Ovary (tissue), 9 donors: ENCODE results near the gene ARMH3. TPM values are rescaled to one million over a fixed set of nuclear protein-coding genes. Genes with fewer than 3 reads are reported as not detected.
A peak's percentile ranks its signal among the peaks of the same experiment; 100 is the strongest.

Experiments used
- DNase-seq, 5 donors: peaks; one replicate each; pipeline ENCODE4 v3.0.0-alpha.2; 2019 to 2020
- H3K27ac ChIP-seq, 2 donors: fragments of 200-600 bp; one replicate each; pipeline versions ENCODE4 v1.5.1 to v1.8.0; 2019 to 2022
- H3K27me3 ChIP-seq: fragments of 200-600 bp; one replicate; pipeline ENCODE4 v1.8.0; 2022
- H3K36me3 ChIP-seq: fragments of 200-600 bp; sonication (generic); one replicate; pipeline ENCODE4 v1.5.1; 2019
- H3K4me1 ChIP-seq: one replicate; pipeline ENCODE4 v1.8.1; 2013; ENCODE audit warnings: mild to moderate bottlenecking, moderate library complexity; ENCODE audit not compliant: insufficient read depth
- H3K4me3 ChIP-seq: fragments of 200-600 bp; sonication (generic); one replicate; pipeline ENCODE4 v1.5.1; 2017
- H3K9me3 ChIP-seq, 2 donors: fragments of 200-600 bp in 1 of 2; sonication (generic) in 1 of 2; one replicate each; pipeline versions ENCODE4 v1.5.1 to v1.8.1; 2013 to 2019; ENCODE audit warnings: mild to moderate bottlenecking in 1 of 2, moderate library complexity in 1 of 2
- EP300 ChIP-seq: sonication (generic); formaldehyde crosslinking; IDR thresholded peaks from one replicate; pipeline ENCODE4 v1.6.1; 2017; ENCODE audit warnings: antibody characterized with exemption
- POLR2A ChIP-seq: fragments of 450-650 bp; IDR thresholded peaks from one replicate; pipeline ENCODE4 v1.6.1; 2017; ENCODE audit warnings: antibody characterized with exemption, mild to moderate bottlenecking, moderate library complexity
- WGBS, 3 donors: extraction: QIAGEN DNeasy Blood & Tissue Kit in 1 of 3; methylation state at CpG; one replicate each; pipeline versions ENCODE4 v1.1.5 to v1.1.7; 2013 to 2017; 5-methylcytosine and 5-hydroxymethylcytosine counted together
- intact Hi-C, 4 donors: fragments of 100-400 bp; cut with DNase I; formaldehyde crosslinking; loops; one replicate each; pipeline versions ENCODE4 v1.11.0 to v1.15.1; 2022 to 2023
- polyA plus RNA-seq, 2 donors: library from polyadenylated mRNA; stranded (reverse); fragments of 200-250 nt in 1 of 2; fragments of 350-450 nt in 1 of 2; fragmentation: Illumina TruSeq in 1 of 2; extraction: RNeasy Lipid Tissue Mini Kit (QIAGEN cat#74804) in 1 of 2; gene quantifications; one replicate each; pipeline ENCODE4 v1.2.3, GENCODE V29; 2013 to 2014
- total RNA-seq, 7 donors: library from RNA; depleted of rRNA in 2 of 7; stranded (reverse); fragments of >200 nt in 2 of 7; fragmentation: NEBNext Ultra II Directional in 3 of 7; extraction: Animal tissue kit (Norgen Biotek cat#: 25700) in 3 of 7; gene quantifications; one replicate each; pipeline versions ENCODE4 v1.1.0 to v1.2.4, GENCODE V29; 2016 to 2023
- TF ChIP-seq, protein P1 (sequence below), 3 donors: fragments of 450-650 bp in 2 of 3; fragments of 200-600 bp in 1 of 3; IDR thresholded peaks; one replicate each; pipeline versions ENCODE4 v1.5.1 to v1.8.0; 2016 to 2022; ENCODE audit warnings: antibody characterized with exemption in 3 of 3, mild to moderate bottlenecking in 1 of 3
- donor health status: DM: no; HTN: no; CAD: no; lungs with moderate emphysema.
- donor health status: DM: no; HTN: no; CAD: no.
- donor health status: Bipolar disorder and iron deficiency.
- donor health status: DM: yes; HTN: yes; CAD: no.
- donor health status: DM: no; HTN: no; CAD: no.
- donor health status: DM: yes; HTN: yes; CAD: no.

The ARMH3 gene
- total and polyA plus RNA-seq, 9 donors, result 9.1 to 24.2 (median 18.1) TPM

GRCh38 chr10:102072673-102073527 lies 16.9 kb upstream of the ARMH3 start:
- no peaks in the 10 kb centered on the region for H3K9me3 ChIP-seq
- no peak overlapping the region for H3K27ac ChIP-seq
- no peak overlapping the region for H3K4me3 ChIP-seq
- no peaks in the 10 kb centered on the region for H3K4me1 ChIP-seq
- no peaks in the 10 kb centered on the region for H3K27me3 ChIP-seq
- TF ChIP-seq EP300 (no peak), POLR2A (no peak)
- TF ChIP-seq, protein P1, sequence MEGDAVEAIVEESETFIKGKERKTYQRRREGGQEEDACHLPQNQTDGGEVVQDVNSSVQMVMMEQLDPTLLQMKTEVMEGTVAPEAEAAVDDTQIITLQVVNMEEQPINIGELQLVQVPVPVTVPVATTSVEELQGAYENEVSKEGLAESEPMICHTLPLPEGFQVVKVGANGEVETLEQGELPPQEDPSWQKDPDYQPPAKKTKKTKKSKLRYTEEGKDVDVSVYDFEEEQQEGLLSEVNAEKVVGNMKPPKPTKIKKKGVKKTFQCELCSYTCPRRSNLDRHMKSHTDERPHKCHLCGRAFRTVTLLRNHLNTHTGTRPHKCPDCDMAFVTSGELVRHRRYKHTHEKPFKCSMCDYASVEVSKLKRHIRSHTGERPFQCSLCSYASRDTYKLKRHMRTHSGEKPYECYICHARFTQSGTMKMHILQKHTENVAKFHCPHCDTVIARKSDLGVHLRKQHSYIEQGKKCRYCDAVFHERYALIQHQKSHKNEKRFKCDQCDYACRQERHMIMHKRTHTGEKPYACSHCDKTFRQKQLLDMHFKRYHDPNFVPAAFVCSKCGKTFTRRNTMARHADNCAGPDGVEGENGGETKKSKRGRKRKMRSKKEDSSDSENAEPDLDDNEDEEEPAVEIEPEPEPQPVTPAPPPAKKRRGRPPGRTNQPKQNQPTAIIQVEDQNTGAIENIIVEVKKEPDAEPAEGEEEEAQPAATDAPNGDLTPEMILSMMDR (IDR thresholded peaks at IDR 0.05), result peak; percentile 74 to 76 (median 74)
- DNase-seq, result peak; percentile 65 to 84 (median 80)
- WGBS, 3 donors, result 81 to 91% (median 81%) methylated on average over 4 of the region's 4 CpGs
- intact Hi-C loops, result loop anchor here in 1 of 4 donors (5.0 kb wide), 1 partner anchor 34 kb away; no protein-coding TSS in a partner anchor
- H3K36me3 ChIP-seq, result no peaks in the 10 kb centered on the region

- intact Hi-C loops, result loop anchor here in 2 of 4 donors (5.0 to 10.0 kb wide), 2 partner anchors 46 to 48 kb away; no protein-coding TSS in a partner anchor
- no peaks in the 10 kb centered on the region for H3K9me3 ChIP-seq
Measured at GRCh38 chr10:102069071-102069470, 13.1 kb upstream of the ARMH3 start.

DNA sequence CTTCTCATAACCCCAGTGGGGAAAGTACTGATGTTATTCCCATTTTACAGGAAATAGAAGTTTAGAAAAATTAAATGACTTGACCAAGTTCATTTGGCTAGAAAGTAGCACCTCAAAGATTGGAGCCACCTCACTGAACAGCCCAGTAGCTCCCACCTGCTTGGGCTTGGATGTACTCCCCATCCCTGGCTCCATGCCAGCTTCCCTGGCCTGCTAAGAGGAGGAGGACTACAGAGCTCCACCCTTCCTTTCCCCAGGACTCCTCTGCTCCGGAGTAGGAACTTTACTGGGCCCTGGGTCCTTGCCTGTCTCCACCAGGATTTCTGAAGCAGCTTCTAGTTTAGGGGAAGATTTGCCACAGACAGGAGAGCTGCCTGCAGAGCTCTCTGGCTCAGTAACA lies 12.2 kb upstream of the ARMH3 start:
- intact Hi-C loops, result loop anchor here in 2 of 4 donors (5.0 to 10.0 kb wide), 2 partner anchors 47 to 49 kb away; no protein-coding TSS in a partner anchor
- Histone ChIP-seq H3K27me3 (no peaks in the 10 kb centered on the region), H3K4me3 (no peak overlapping the region), H3K4me1 (peaks cover 7% of the 10 kb centered on the region), H3K9me3 (no peaks in the 10 kb centered on the region), H3K36me3 (no peaks in the 10 kb centered on the region), H3K27ac (no peak overlapping the region)
- WGBS, 3 donors, result 0 to 18% (median 16%) methylated on average over 1 of the region's 1 CpG
- DNase-seq, result peak; percentile 43 to 64 (median 52)
- TF ChIP-seq, protein P1 (IDR thresholded peaks at IDR 0.05), result no peak
- TF ChIP-seq EP300 (no peak), POLR2A (no peak)

More at GRCh38 chr10:102069071-102069470, 13.1 kb upstream of the ARMH3 start:
- no peaks in the 10 kb centered on the region for H3K36me3 ChIP-seq
- H3K4me1 ChIP-seq, result peaks cover 7% of the 10 kb centered on the region
- no peak for TF ChIP-seq EP300
- TF ChIP-seq POLR2A, result no peak
- TF ChIP-seq, protein P1 (IDR thresholded peaks at IDR 0.05), result no peak
- no peak overlapping the region for H3K4me3 ChIP-seq
- no peaks in the 10 kb centered on the region for H3K27me3 ChIP-seq
- DNase-seq, result no peak
- H3K27ac ChIP-seq, result no peak overlapping the region

GRCh38 chr10:102067091-102067916 lies 11.3 kb upstream of the ARMH3 start:
- H3K9me3 ChIP-seq, result no peaks in the 10 kb centered on the region
- intact Hi-C loops, result loop anchor here in 2 of 4 donors (5.0 to 10.0 kb wide), 2 partner anchors 47 to 50 kb away; no protein-coding TSS in a partner anchor
- H3K4me3 ChIP-seq, result no peak overlapping the region
- H3K27ac ChIP-seq, result no peak overlapping the region
- no peaks in the 10 kb centered on the region for H3K36me3 ChIP-seq
- H3K4me1 ChIP-seq, result peaks cover 7% of the 10 kb centered on the region
- TF ChIP-seq, protein P1 (IDR thresholded peaks at IDR 0.05), result no peak
- TF ChIP-seq POLR2A, result no peak
- no peak for TF ChIP-seq EP300
- no peak for DNase-seq
- H3K27me3 ChIP-seq, result no peaks in the 10 kb centered on the region
- WGBS, 3 donors, result 78 to 84% (median 81%) methylated on average over 13 to 18 of the region's 18 CpGs
